Glomerular visceral epithelial cell (primary cell): ENCODE measurements around the gene NGEF.

Experiments used
- DNase-seq: peaks from one replicate; pipeline ENCODE4 v3.0.0-alpha.2; 2016; ENCODE audit errors: extremely low spot score

The NGEF gene

GRCh38 chr2:232838406-232838874 is 174.6 kb downstream of the NGEF start:
- DNase-seq = peak; percentile 53

DNA sequence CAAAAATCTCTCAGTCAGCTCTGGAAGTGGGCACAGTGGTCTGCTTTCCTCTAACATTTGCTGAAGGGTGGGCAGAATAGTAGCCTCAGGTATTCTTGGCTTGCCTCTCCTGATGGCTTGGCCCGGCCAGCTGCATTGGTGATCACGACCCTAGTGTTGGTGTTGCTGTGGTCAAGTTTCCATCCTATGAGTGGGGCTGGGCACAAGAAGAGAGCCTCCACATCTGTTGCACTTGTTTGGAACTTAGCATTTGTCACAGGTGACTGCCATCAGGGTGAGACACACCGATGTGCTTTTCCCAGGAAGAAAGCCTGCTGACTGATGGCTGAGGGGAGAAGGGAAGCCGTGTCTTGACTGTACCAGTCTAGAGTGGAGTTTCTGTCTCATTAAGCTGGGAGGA is 176.1 kb downstream of the NGEF start:
- DNase-seq = no peak

GRCh38 chr2:232835687-232836208 is 177.3 kb downstream of the NGEF start:
- no peak for DNase-seq

- no peak for DNase-seq
Measured at GRCh38 chr2:232833830-232834229, 179.2 kb downstream of the NGEF start.

GRCh38 chr2:232831496-232831895 is 181.6 kb downstream of the NGEF start:
- peak; percentile 9 for DNase-seq

DNA sequence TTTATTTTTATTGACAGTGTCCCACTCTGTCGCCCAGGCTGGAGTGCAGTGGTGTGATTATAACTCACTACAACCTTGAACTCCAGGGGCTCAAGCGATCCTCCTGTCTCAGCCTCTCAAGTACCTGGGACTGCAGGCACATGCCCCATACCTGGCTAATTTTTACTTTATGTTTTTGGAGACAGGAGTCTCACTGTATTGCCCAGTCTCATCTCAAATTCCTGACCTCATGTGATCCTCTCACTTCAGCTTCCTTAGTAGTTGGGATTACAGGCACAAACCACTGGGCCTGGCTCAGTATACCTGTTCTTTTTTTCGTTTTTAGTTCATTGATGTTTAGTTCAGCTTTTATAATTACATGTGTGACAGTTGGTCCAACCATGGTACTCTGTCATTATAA is 183.1 kb downstream of the NGEF start:
- no peak for DNase-seq
